CD4-positive, alpha-beta T cell treated with Interleukin-4 for 4 hours (primary cell): ENCODE results near the gene AGPS.
"Not testable (repeated sequence)": the region's sequence is repeated elsewhere in the genome, so short reads cannot be mapped to it uniquely, and the experiment has no call there.

Experiments
- DNase-seq: peaks from one replicate; pipeline ENCODE4 v3.0.0-alpha.2; 2020

The AGPS gene

GRCh38 chr2:177478029-177478428, 85.5 kb downstream of the AGPS start:
- DNase-seq = no peak

GRCh38 chr2:177478907-177479306, 86.3 kb downstream of the AGPS start:
- no peak for DNase-seq

- no peak for DNase-seq
These were observed 89.6 kb downstream of the AGPS start for GRCh38 chr2:177482195-177482594.

GRCh38 chr2:177483531-177483930, 91.0 kb downstream of the AGPS start:
- DNase-seq = no peak

GRCh38 chr2:177484180-177484795, 91.7 kb downstream of the AGPS start:
- DNase-seq = no peak

GRCh38 chr2:177485657-177486056, 93.1 kb downstream of the AGPS start:
- not testable (repeated sequence) for DNase-seq

GRCh38 chr2:177489719-177490301, 97.2 kb downstream of the AGPS start:
- no peak for DNase-seq

GRCh38 chr2:177495945-177496344, 103.4 kb downstream of the AGPS start:
- DNase-seq = no peak

- no peak for DNase-seq
These were observed 104.3 kb downstream of the AGPS start for GRCh38 chr2:177496921-177497320.

GRCh38 chr2:177501186-177501585, 108.6 kb downstream of the AGPS start:
- DNase-seq = no peak

GRCh38 chr2:177506505-177506904, 113.9 kb downstream of the AGPS start:
- no peak for DNase-seq

GRCh38 chr2:177506998-177507397, 114.4 kb downstream of the AGPS start:
- no peak for DNase-seq

GRCh38 chr2:177516824-177517544, 124.4 kb downstream of the AGPS start:
- DNase-seq = no peak

- no peak for DNase-seq
These were observed 126.2 kb downstream of the AGPS start for GRCh38 chr2:177518754-177519153.

GRCh38 chr2:177519534-177520115, 127.1 kb downstream of the AGPS start:
- no peak for DNase-seq

- DNase-seq = no peak
These were observed 127.8 kb downstream of the AGPS start for GRCh38 chr2:177520324-177520723.

GRCh38 chr2:177523781-177524180, 131.2 kb downstream of the AGPS start:
- no peak for DNase-seq

GRCh38 chr2:177525351-177525924, 132.9 kb downstream of the AGPS start:
- no peak for DNase-seq

- no peak for DNase-seq
These were observed 135.9 kb downstream of the AGPS start for GRCh38 chr2:177528351-177528933.

GRCh38 chr2:177529166-177529565, 136.6 kb downstream of the AGPS start:
- no peak for DNase-seq

GRCh38 chr2:177530561-177530960, 138.0 kb downstream of the AGPS start:
- no peak for DNase-seq

- DNase-seq = no peak
These were observed 139.1 kb downstream of the AGPS start for GRCh38 chr2:177531706-177532105.

GRCh38 chr2:177532567-177532966, 140.0 kb downstream of the AGPS start:
- no peak for DNase-seq
